GM21619 (cell line): ENCODE data around the gene CCDC121.
A peak's percentile ranks its signal among the peaks of the same experiment; 100 is the strongest.
"Not testable (repeated sequence)": the region's sequence is repeated elsewhere in the genome, so short reads cannot be mapped to it uniquely, and the experiment has no call there.

Source experiments
- ATAC-seq: cut with Tn5 transposase; IDR thresholded peaks from one replicate; pipeline ENCODE4 v1.9.1; 2021; ENCODE audit not compliant: unreplicated experiment

The CCDC121 gene

DNA sequence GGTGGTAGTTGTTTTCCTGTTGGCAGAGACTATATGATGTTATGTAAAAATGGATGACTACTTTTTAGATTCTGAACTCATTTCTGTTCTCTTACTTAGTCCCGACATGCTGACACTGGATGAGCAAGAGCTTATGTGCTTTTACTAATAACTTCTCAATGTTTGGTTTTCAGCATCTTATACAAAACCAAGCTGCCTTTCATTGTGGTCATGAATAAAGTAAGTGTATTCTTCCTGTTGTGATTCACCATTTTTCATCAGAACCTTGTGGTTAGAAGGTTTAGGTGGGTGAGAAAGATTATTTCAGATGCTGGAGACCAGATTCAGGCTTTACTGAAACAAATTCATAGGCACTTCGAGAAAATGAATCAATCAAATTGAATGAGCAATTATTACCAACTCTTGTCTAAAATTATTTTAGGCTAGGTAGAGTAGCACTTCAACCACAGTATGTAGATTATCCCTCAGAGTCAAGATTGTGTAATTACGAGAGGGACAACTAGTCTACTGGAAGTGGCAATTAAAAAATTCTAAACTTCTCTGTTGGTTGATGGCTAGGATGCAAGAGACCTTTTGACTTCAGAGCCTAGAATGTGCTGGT lies 9.3 kb upstream of the CCDC121 start:
- ATAC-seq: no peak

DNA sequence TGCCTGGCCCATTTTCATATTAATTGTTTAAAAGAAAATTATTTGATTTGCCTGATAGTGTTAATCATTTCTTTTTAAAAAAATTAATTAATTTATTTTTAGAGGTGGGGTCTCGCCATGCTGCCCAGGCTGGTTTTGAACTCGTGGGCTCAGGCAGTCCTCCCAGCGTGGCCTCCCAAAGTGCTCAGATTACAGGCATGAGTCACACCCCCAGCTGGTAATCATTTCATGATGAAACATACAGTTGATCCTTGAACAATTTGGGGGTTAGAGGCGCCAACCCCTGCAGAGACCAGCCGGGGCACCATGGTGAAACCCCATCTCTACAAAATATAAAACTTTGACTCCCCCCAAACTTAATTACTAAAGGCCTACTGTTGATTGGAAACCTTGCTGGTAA lies 8.0 kb upstream of the CCDC121 start:
- no peak for ATAC-seq

DNA sequence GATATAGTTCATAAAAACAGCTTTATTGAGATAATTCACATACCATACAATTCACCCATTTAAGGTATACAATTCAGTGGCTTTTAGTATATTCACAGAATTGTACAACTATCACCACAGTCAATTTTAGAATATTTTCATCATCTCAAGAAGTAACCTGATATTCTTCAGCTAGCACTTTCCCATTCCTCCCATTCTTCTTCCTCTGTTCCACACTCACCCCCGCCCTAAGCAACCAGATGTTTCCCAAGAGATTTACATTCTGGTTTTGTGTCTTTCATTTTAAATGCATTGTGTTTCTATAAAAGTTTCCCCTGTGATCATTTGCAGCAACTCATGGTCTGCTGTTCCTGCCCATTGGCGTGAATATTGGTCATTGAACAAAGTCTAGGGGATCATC lies 5.5 kb upstream of the CCDC121 start:
- ATAC-seq: no peak

DNA sequence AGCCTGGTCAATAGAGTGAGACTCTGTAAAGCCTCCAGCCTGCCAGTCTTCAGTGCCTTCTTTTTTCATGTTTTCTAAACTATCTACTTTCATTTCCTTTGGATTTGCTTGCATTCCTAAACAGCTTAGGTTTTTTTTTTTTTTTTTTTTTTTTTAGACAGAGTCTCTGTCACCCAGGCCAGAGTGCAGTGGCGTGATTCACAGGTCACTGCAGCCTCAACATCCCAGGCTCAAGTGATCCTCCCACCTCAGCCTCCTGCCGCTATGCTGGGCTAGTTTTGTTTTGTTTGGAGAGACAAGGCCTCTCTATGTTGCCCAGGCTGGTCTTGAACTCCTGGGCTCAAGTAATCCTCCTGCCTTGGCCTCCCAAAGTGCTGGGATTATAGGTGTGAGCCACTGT lies 1.4 kb upstream of the CCDC121 start:
- not testable (repeated sequence) for ATAC-seq

DNA sequence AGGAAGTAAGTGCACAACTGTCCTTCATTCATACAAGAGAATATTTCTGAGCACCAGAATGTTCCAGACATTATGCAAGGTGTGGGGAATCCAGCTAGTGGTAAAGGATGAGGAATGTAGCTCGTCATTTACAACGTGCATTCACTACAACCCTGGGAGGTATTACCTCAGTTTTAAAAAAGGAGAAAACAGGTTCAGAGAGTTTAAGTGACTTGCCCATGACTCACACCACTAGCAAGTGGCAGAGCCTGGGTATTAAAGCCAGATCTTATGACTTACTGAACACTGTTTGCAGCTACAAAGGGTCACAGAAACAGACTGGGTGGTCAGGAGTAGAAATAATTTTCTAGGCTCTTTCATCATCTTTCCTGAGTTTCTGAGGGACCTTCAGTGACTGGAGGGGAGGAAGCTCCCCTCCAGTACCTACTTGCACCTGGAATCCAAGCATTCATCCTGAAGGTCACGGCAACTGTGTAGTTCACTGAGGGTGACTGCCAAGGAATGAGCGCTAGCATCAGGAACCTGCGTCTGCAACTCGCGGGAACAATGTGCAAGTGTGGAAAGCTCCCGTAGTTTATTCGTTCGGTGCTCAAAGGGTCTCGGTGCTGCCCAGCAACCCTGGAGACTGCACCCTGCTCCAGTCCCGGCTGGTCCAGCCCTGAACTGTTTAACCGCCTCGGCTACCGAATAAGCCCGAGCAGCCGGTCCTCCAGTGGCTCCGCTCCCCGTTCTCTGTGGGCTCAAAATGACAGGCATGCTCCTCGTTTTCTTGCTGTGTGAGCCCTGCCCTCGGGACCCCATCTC lies 647 bp downstream of the CCDC121 start:
- ATAC-seq: peak; percentile 3

DNA sequence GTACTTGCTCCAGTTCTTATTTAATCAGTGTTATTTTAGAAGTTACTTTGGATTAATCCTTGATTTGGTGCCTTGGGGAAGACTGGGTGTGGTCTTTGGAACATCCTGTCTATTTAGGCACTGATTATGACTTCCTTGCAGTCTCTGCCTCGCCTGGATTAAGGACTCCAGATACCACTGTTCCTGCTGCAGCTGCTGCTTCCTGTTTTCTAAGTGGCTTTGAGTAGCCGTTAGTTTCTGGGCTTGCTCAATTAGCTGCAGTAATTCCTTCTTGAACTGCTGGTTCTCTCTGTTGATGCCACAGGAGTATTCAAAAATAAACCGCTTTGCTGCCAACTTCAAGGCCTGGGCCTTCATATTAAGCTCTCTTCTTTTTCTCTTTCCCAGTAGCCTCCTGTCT lies 1.9 kb downstream of the CCDC121 start:
- ATAC-seq: not testable (repeated sequence)

DNA sequence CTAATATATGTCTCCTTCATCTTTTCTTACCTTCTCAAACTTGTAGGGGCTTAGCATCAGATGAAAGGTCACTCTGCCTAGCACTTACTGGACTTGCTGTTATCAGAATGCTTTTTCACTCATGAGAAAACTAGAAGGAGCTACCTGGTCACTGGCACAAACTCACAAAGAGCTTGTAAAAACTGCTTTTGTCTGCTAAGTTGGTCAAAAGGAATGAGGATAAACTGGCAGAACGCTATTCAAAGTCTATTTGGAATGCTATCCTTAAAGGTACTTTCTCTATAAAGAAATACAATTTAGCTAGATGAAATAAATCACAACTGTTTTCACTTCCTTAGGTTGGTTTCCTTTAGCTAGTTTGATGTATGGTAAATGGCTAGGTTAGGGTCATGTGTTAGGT lies 2.5 kb downstream of the CCDC121 start:
- ATAC-seq: not testable (repeated sequence)

DNA sequence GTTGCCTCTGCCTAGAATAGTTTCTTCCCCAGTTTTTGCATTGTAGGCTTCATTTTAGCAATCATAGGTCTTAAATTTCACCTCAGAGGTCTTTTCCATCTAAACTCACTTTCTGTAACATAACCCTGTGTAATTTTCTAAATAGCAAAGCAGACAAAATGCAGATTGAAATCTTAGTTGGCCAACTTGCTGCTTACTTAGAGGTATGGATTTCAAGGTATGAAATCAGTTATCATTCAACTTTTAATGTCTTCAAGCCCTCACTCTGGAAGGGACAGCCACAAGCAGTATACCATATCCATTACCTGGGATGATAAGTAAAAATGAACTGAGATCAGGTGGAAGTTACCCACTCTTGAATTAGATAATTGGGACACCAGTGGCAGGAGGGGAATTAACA lies 3.9 kb downstream of the CCDC121 start:
- no peak for ATAC-seq

DNA sequence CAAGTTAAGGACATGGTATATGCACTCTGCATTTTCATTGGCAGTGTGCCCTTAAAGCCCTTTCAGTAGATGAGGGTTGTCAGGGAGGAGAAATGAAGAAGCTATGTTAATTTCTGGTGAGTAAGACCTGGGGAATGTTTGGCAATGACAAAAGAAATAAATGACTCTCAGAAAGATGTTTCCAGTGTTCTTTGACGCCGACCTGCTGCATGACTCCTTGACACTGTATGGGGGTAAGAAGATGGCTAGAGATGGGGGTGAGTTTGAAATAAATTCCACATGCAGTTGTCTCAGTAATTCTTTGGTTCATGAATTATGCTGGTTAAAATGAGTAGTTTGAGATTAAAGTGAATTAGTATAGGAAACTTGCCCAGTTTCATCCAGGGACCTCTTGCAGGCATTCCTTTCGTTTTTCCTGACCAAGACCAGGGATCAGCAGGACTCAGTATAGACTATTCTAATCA lies 5.9 kb downstream of the CCDC121 start:
- no peak for ATAC-seq

DNA sequence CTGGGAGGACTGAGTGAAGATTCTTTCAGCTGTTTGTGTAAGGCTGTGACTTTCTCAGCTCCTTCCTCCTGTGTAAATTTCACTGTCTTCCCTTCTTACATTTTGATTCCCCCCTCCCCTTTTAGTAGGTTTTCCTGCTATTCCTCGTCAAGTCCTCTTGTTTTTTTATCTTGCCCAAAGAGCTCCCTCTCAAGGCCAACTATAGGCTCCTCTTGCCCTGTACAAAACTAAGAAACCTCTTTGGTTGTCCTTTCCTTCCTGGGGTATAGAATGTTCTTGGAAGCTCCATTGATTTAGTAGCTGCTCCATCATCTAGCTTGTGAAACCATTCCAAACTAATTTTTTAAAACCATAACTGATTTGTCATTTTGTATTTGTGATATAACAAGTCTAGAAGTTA lies 7.3 kb downstream of the CCDC121 start:
- no peak for ATAC-seq

DNA sequence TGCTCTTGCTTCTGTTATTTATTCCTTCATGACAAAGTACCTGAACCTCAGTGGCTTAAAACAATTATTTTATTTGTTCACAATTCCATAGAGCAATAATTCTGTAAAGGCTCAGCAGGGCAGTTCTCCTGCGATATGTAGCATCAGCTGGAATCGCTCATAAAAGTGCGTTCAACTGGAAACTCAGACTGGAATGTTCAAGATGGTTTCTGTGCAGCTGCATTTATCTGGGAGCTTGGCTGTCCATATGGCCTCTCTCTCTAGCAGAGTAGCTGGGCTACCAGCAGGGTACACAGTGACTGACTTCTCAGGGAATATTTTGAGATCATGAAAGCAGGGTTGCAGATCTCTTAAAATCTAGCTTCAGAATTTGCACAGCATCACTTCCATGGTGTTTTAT lies 13.5 kb downstream of the CCDC121 start:
- ATAC-seq: no peak

DNA sequence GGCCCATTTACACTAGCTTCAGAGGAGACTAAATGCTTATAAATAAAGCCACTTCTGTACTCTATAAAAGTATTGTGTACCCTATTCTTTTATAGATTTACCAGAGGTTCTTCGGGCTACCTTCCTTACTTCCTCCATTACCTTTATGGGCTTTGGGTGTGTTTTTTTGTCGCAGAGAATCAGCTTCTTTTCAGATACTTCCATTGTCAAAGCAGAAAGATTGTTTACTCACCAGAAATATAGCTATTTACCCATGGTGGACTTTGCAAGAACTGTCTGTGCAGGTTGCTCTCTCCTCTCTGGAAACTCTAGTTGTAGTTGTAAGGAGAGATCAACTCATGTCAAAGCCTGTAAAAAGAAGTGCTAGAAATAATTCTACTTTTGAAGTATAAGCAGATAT lies 14.8 kb downstream of the CCDC121 start:
- no peak for ATAC-seq

DNA sequence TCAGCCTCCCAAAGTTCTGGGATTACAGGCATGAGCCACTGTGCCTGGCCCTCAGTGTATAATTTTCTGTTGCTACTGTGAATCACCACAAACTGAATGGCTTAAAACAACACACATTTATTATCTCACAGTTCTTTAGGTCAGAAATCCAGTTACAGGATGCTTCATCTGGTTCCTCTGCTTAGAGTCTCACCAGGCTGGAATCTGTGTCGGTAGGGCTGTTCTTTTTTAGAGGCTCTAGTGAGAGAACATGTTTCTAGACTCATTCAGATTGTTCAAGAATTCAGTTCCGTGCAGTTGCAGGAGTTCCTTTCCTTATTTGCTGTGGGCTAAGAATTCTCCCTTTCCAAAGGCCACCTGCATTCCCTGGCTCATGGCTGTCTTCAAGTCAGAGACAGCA lies 22.2 kb downstream of the CCDC121 start:
- ATAC-seq: no peak

DNA sequence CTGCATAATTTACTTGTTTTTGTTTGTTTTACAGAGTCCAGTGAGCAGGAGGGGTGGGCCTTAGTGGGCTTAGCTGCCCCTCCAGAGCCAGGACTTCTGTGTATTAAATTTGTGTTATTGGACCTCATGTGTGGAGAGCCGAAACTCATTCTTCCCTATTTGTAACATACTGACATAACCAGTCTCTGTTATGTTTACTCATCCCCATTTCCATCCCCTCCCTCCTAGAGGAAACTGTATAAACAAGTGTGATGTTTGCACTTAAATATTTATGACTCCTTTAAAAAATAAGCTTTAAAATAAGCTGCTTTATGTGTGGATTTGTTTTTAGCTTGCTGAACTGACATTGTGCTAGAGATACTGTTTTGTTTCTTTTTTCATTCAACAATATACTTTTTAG lies 32.2 kb downstream of the CCDC121 start:
- ATAC-seq: no peak

DNA sequence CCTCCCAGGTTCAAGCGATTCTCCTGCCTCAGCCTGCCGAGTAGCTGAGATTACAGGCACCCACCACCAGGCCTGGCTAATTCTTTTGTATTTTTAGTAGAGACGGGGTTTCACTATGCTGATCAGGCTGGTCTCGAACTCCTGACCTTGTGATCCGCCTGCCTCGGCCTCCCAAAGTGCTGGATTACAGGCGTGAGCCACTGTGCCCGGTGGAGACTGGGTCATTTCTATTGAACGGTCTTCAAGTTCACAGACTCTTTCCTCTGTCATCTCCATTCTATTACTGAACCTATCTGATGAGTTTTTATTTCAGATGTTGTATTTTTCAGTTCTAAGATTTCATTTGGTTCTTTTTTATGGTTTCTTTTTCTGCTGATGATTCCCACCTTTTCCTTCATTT lies 33.4 kb downstream of the CCDC121 start:
- not testable (repeated sequence) for ATAC-seq

DNA sequence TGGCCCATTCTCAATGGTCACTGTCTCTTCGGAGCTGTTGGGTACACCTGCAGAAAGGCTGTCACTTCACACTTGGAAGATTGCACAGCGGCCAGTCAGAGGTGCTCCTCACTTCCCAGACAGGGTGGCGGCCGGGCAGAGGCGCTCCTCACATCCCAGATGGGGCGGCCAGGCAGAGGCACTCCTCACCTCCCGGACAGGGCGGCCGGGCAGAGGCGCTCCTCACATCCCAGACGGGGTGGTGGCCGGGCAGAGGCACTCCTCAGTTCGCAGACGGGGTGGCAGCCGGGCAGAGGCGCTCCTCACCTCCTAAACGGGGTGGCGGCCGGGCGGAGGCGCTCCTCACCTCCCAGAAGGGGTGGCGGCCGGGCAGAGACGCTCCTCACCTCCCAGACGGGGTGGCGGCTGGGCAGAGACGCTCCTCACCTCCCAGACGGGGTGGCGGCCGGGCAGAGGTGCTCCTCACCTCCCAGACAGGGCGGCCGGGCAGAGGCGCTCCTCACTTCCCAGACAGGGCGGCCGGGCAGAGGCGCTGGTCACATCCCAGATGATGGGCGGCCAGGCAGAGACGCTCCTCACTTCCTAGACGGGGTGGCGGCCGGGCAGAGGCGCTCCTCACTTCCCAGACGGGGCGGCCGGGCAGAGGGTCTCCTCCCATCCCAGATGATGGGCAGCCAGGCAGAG lies 34.6 kb downstream of the CCDC121 start:
- not testable (repeated sequence) for ATAC-seq

DNA sequence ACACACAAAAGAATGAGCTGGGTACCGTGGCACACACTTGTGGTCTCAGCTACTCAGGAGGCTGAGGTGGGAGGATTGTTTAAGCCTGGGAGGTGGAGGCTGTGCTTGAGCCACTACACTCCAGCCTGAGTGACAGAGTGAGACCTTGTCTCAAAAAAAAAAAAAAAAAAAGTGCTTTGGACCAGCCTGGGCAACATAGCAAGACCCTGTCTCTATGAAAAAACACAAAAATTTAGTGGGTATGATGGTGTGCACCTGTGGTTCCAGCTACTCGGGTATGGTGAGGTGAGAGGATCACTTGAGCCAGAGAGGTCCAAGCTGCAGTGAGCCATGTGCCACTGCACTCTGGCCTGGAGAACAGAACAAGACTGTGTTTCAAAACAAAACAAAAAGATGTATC lies 35.6 kb downstream of the CCDC121 start:
- ATAC-seq: no peak

DNA sequence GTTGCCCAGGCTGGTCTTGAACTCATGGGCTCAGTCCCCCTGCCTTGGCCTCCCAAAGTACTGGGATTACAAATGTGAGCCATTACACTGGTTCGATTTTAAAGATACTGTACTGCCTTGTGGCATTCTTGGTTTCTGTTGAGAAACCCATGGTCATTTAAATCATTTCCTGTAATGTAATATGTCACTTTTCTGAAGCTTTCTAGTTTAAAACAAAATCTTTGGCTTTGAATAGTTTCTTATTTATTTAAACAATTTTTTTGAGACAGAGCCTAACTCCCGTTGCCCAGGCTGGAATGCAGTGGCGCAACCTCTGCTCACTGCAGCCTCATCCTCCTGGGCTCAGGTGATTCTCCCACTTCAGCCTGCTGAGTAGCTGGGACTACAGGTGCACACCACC lies 37.1 kb downstream of the CCDC121 start:
- ATAC-seq: no peak

DNA sequence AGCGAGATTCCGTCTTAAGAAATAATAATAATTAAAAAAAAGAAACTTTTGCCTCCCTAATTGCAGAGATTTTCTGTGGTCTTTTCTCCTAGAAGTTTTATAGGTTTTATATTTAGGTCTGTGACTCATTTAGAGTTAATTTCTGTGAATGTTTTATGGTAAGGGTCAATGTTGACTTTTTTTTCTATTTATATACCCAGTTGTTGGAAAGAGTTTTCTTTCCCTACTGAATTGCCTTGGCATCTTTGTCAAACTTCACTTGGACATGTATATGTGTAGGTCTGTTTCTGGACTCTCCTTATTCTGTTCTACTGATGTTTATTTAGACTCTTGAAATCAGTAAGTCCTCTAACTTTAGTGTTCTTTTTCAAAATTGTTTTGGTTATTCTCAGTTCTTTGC lies 40.5 kb downstream of the CCDC121 start:
- ATAC-seq: no peak

DNA sequence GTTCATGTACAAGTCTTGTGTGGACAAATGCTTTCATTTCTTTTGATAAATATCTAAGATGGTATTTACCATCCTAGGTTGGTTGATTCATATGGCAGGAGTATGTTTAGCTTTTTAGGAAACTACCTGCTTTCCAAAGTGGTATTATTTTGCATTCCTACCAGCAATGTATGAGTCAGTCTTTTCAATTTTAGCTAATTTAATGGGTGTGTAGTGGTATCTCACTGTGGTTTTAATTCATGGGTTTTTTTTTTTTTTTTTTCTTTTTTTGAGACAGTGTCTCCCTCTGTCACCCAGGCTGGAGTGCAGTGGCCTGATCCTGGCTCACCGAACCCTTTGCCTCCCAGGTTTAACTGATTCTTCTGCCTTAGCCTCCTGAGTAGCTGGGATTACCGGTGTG lies 41.8 kb downstream of the CCDC121 start:
- ATAC-seq: no peak

DNA sequence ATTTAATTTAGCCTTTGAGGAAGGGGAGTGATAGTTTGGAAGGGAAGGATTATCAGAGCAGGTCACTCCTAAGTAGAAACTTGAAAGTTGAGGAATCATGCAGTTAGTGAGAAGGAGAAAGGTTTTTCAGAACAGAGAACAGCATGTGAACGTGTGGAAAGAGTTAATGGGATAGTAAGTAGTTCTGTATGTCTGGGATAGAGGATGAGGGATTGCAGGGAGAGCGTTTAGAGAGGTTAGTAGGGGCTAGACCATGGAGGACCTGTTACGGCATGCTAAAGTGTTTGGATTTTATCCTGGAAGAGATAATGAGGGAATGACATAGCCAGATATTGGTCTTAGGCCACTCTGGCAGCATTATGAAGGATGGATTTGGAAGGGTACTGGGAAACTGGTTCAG lies 44.2 kb downstream of the CCDC121 start:
- ATAC-seq: no peak

DNA sequence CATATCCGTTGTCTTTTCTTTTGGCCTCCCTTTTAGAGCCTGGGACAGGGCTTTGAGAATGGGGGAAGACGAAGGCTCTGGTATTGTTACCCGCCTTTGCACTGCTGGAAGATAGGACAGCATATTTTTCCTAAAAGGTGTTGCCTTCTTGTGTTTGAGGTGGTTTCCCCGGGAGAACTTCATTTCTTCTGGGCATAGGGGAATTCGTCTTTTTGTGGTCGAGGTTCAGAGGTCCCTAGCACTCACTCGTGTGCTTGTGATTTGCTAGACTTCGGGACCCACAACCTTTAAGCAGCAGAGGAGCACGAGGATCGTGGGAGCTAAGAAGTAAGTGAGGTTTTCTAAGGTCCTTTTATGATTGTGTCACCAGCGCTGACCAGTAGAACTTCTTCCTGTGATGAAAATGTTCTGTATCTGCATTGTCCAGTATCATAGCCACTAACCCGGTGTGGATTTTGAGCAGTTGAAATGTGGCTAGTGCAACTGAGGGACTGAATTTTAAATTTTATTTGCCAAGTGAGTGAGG lies 45.4 kb downstream of the CCDC121 start:
- ATAC-seq: no peak
